Fibroblast of lung (primary cell): ENCODE measurements around the gene SLC17A5.

Experiments
- CTCF ChIP-seq, 2 donors: IDR thresholded peaks in 1 of 2; conservative IDR thresholded peaks in 1 of 2; 1 replicate in 1 of 2; 2 replicates in 1 of 2; pipeline ENCODE4 v1.5.1; 2011 to 2012; ENCODE audit warnings: low read length in 2 of 2, control low read depth in 1 of 2, inconsistent platforms in 1 of 2, low read depth in 1 of 2, mild to moderate bottlenecking in 1 of 2
- EZH2 ChIP-seq: IDR thresholded peaks from 2 replicates; pipeline ENCODE4 v1.5.1; 2012; ENCODE audit warnings: low read length, control low read depth, mild to moderate bottlenecking; ENCODE audit errors: missing control alignments

GRCh38 chr6:73703466-73703865 is 49.7 kb upstream of the SLC17A5 start:
- TF ChIP-seq EZH2 (no peak), CTCF (conservative IDR thresholded peaks at IDR 0.05 in 1 of 2, IDR thresholded peaks at IDR 0.05 in 1 of 2; ENCODE audit: low read depth in 1 of 2, low read length in 2 of 2) (no peak)
